Glutamatergic neuron (in vitro differentiated cells): Measurements from ENCODE around the gene IQCM. TPM values are rescaled to one million over a fixed set of nuclear protein-coding genes. Genes with fewer than 3 reads are reported as not detected.

ENCODE experiments used
- DNase-seq: peaks from one replicate; pipeline ENCODE4 v3.0.0; 2022
- H3K27ac Mint-ChIP-seq: one replicate; pipeline ENCODE4 v1.8.0; 2020; ENCODE audit warnings: mild to moderate bottlenecking, mixed read lengths, inconsistent platforms; ENCODE audit not compliant: unreplicated experiment
- H3K27me3 Mint-ChIP-seq: one replicate; pipeline ENCODE4 v1.8.0; 2020; ENCODE audit warnings: mild to moderate bottlenecking, moderate library complexity, mixed read lengths, inconsistent platforms; ENCODE audit not compliant: unreplicated experiment
- H3K36me3 Mint-ChIP-seq: one replicate; pipeline ENCODE4 v1.8.0; 2020; ENCODE audit warnings: mild to moderate bottlenecking, mixed read lengths, inconsistent platforms; ENCODE audit not compliant: unreplicated experiment
- H3K4me1 Mint-ChIP-seq: one replicate; pipeline ENCODE4 v1.8.0; 2020; ENCODE audit warnings: mild to moderate bottlenecking, low read depth, mixed read lengths, inconsistent platforms; ENCODE audit not compliant: unreplicated experiment
- H3K4me3 Mint-ChIP-seq: one replicate; pipeline ENCODE4 v1.8.0; 2020; ENCODE audit warnings: mild to moderate bottlenecking, mixed read lengths, inconsistent platforms; ENCODE audit not compliant: unreplicated experiment
- H3K9me3 Mint-ChIP-seq: one replicate; pipeline ENCODE4 v1.8.0; 2020; ENCODE audit warnings: mild to moderate bottlenecking, moderate library complexity, mixed read lengths, inconsistent platforms; ENCODE audit not compliant: unreplicated experiment
- CTCF ChIP-seq: fragments of 200-600 bp; sonication (generic); IDR thresholded peaks from one replicate; pipeline ENCODE4 v1.5.0; 2021; ENCODE audit not compliant: partially characterized antibody, unreplicated experiment
- total RNA-seq: library from RNA; stranded (reverse); fragmentation: NEBNext Ultra II Directional; extraction: Animal tissue kit (Norgen Biotek cat#: 25700); gene quantifications from one replicate; pipeline ENCODE4 v1.2.1, GENCODE V29; 2021; ENCODE audit not compliant: unreplicated experiment

The IQCM gene
- total RNA-seq, 1 donor from 2014 or later: not detected

GRCh38 chr4:149765630-149766029 is 50.0 kb downstream of the IQCM start:
- peaks cover 5% of the 10 kb centered on the region for H3K4me1 Mint-ChIP-seq
- H3K4me3 Mint-ChIP-seq: no peak overlapping the region
- TF ChIP-seq CTCF: no peak
- no peaks in the 10 kb centered on the region for H3K36me3 Mint-ChIP-seq
- H3K27ac Mint-ChIP-seq: no peak overlapping the region
- DNase-seq: no peak
- no peaks in the 10 kb centered on the region for H3K27me3 Mint-ChIP-seq
- H3K9me3 Mint-ChIP-seq: no peaks in the 10 kb centered on the region

- Mint-ChIP-seq H3K36me3 (no peaks in the 10 kb centered on the region), H3K9me3 (no peaks in the 10 kb centered on the region), H3K4me3 (no peak overlapping the region), H3K27me3 (no peaks in the 10 kb centered on the region), H3K4me1 (no peaks in the 10 kb centered on the region), H3K27ac (no peak overlapping the region)
- DNase-seq: no peak
- TF ChIP-seq CTCF: no peak
Observed at GRCh38 chr4:149755969-149756368, 59.7 kb downstream of the IQCM start.

- H3K4me3 Mint-ChIP-seq: no peak overlapping the region
- H3K27ac Mint-ChIP-seq: no peak overlapping the region
- no peak for TF ChIP-seq CTCF
- H3K27me3 Mint-ChIP-seq: no peaks in the 10 kb centered on the region
- H3K4me1 Mint-ChIP-seq: no peaks in the 10 kb centered on the region
- no peaks in the 10 kb centered on the region for H3K9me3 Mint-ChIP-seq
- H3K36me3 Mint-ChIP-seq: no peaks in the 10 kb centered on the region
- no peak for DNase-seq
Observed at GRCh38 chr4:149754526-149754925, 61.1 kb downstream of the IQCM start.

GRCh38 chr4:149752729-149753128 is 62.9 kb downstream of the IQCM start:
- Mint-ChIP-seq H3K27me3 (no peaks in the 10 kb centered on the region), H3K27ac (no peak overlapping the region), H3K4me1 (no peaks in the 10 kb centered on the region), H3K9me3 (no peaks in the 10 kb centered on the region), H3K4me3 (no peak overlapping the region), H3K36me3 (no peaks in the 10 kb centered on the region)
- DNase-seq: no peak
- no peak for TF ChIP-seq CTCF

- H3K9me3 Mint-ChIP-seq: no peaks in the 10 kb centered on the region
- no peaks in the 10 kb centered on the region for H3K4me1 Mint-ChIP-seq
- no peak overlapping the region for H3K4me3 Mint-ChIP-seq
- DNase-seq: no peak
- H3K27ac Mint-ChIP-seq: no peak overlapping the region
- H3K27me3 Mint-ChIP-seq: no peaks in the 10 kb centered on the region
- no peaks in the 10 kb centered on the region for H3K36me3 Mint-ChIP-seq
- no peak for TF ChIP-seq CTCF
Observed at GRCh38 chr4:149751174-149751573, 64.5 kb downstream of the IQCM start.
